Measurements from ENCODE around the gene GGA1.

DNA sequence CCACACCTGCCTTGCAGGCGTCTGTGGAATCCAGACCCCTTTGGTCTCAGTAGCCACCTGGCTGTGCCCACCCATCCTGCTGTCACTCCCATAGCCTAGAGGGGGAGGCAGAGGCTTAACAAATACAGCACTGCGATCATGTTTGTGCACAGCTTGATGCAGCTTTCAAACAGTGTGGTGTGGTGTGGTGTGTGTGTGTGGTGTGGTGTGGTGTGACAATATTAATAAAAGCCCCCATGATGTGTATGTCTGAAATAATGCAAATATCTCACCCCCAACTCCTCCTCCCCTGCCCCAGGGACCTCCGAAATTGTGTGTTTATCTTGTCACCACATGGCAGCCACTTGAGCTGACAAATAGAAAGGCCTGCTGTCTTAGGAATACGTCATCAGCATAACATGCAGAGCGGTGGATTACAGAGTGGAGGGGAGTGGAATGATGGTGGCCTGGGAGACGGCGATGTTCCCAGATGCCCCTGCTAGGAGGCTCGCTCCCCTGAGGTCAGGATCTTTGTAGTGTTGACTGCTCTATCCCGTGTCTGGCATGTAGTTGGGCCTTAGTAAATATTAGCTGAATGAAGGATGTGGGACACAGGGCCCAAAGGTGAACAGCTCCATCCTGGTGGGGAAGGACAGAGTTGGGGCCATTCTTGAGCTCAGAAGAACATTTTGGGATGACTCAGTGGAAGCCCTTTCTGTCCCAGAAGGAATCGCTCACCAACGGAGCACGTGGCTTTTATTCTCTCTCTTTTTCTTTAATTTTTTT is 52.7 kb downstream of the GGA1 start:
- peak; percentile 30 for TF ChIP-seq CTCF (IDR thresholded peaks at IDR 0.05; ENCODE audit: low read depth, low read length)
- TF ChIP-seq, protein P1, sequence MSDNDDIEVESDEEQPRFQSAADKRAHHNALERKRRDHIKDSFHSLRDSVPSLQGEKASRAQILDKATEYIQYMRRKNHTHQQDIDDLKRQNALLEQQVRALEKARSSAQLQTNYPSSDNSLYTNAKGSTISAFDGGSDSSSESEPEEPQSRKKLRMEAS (IDR thresholded peaks at IDR 0.05; ENCODE audit: low read depth, low read length): no peak
